Smooth muscle cell (in vitro differentiated cells): Measurements from ENCODE around the gene PPP1R14B. TPM values are rescaled to one million over a fixed set of nuclear protein-coding genes. Genes with fewer than 3 reads are reported as not detected.

Experiments
- DNase-seq: peaks from one replicate; lab custom pipeline; 2025; ENCODE audit not compliant: unreplicated experiment; lab: John Stamatoyannopoulos, UW
- H2AFZ ChIP-seq: fragments of 200-600 bp; sonication (generic); 2 replicates; pipeline ENCODE4 v1.6.0; 2016; ENCODE audit warnings: antibody characterized with exemption, low read depth, mild to moderate bottlenecking
- H3F3A ChIP-seq: fragments of 200-600 bp; sonication (generic); 2 replicates; pipeline ENCODE4 v1.6.0; 2017; ENCODE audit warnings: antibody characterized with exemption, low read depth
- H3K27ac ChIP-seq: fragments of 200-600 bp; sonication (generic); 2 replicates; pipeline ENCODE4 v1.5.1; 2016; ENCODE audit warnings: low read depth, mild to moderate bottlenecking
- H3K27me3 ChIP-seq: fragments of 200-600 bp; sonication (generic); 2 replicates; pipeline ENCODE4 v1.6.1; 2016; ENCODE audit warnings: low read depth, mild to moderate bottlenecking
- H3K36me3 ChIP-seq: fragments of 200-600 bp; sonication (generic); 2 replicates; pipeline ENCODE4 v1.5.1; 2016; ENCODE audit warnings: low read depth
- H3K4me1 ChIP-seq: fragments of 200-600 bp; sonication (generic); 2 replicates; pipeline ENCODE4 v1.5.1; 2016; ENCODE audit warnings: low read depth
- H3K4me2 ChIP-seq: fragments of 200-600 bp; sonication (generic); 2 replicates; pipeline ENCODE4 v1.6.0; 2016; ENCODE audit warnings: mild to moderate bottlenecking
- H3K4me3 ChIP-seq: fragments of 200-600 bp; sonication (generic); 2 replicates; pipeline ENCODE4 v1.5.1; 2016; ENCODE audit warnings: mild to moderate bottlenecking
- H3K79me2 ChIP-seq: fragments of 200-600 bp; sonication (generic); 2 replicates; pipeline ENCODE4 v1.6.0; 2016; ENCODE audit warnings: low read depth, mild to moderate bottlenecking
- H3K9ac ChIP-seq: fragments of 200-600 bp; sonication (generic); 2 replicates; pipeline ENCODE4 v1.6.0; 2016; ENCODE audit warnings: low read depth
- H3K9me3 ChIP-seq: fragments of 200-600 bp; sonication (generic); replicated peaks from 2 replicates; pipeline ENCODE4 v1.5.1; 2016; ENCODE audit warnings: low read depth
- H4K20me1 ChIP-seq: fragments of 200-600 bp; sonication (generic); 2 replicates; pipeline ENCODE4 v1.6.0; 2016; ENCODE audit warnings: low read depth
- CTCF ChIP-seq: fragments of 200-600 bp; sonication (generic); IDR thresholded peaks from 2 replicates; pipeline ENCODE4 v1.5.1; 2017; ENCODE audit warnings: borderline replicate concordance, mild to moderate bottlenecking, antibody characterized with exemption; ENCODE audit not compliant: insufficient read depth, poor library complexity, severe bottlenecking
- WGBS: methylation state at CpG from one replicate; pipeline ENCODE4 v1.1.7; 2016; ENCODE audit warnings: low lambda C conversion rate; 5-methylcytosine and 5-hydroxymethylcytosine counted together
- polyA plus RNA-seq: library from polyadenylated mRNA; unstranded; fragments of >200 nt; fragmentation: Nextera tagmentation; extraction: Ambion mirVana; gene quantifications from 2 replicates; pipeline ENCODE4 v1.2.1, GENCODE V29; 2016
- total RNA-seq: library from RNA; depleted of rRNA; stranded (reverse); fragments of >200 nt; gene quantifications from 2 replicates; pipeline ENCODE4 v1.2.3, GENCODE V29; 2014

Gene PPP1R14B
- total and polyA plus RNA-seq, 2 experiments from 2014 or later = 242 to 530 TPM

- Histone ChIP-seq H4K20me1 (peaks cover 4% of the 10 kb centered on the region), H3K4me1 (peaks cover 9% of the 10 kb centered on the region), H3K27me3 (no peaks in the 10 kb centered on the region), H3K9ac (peak within 1 kb of the TSS; percentile 50), H3K27ac (no peak within 1 kb of the TSS), H3K4me3 (peak within 1 kb of the TSS; percentile 72), H3K79me2 (peaks cover 6% of the 10 kb centered on the region), H2AFZ (no peak within 1 kb of the TSS), H3K36me3 (no peaks in the 10 kb centered on the region), H3F3A (peaks cover 10% of the 10 kb centered on the region), H3K4me2 (peak within 1 kb of the TSS; percentile 93), H3K9me3 (no peaks in the 10 kb centered on the region)
- TF ChIP-seq CTCF = no peak
- DNase-seq = peak; percentile 36
- WGBS = 7% methylated on average over 25 of the region's 62 CpGs
Observed at GRCh38 chr11:64233913-64234586, 12.7 kb downstream of the PPP1R14B start, which contains the start of gene VEGFB. VEGFB (plus strand) TSS chr11:64234584; CDS start chr11:64234834, 250 bp downstream.

GRCh38 chr11:64232967-64233315 is 13.8 kb downstream of the PPP1R14B start:
- WGBS = 98% methylated on average over 8 of the region's 8 CpGs
- no peak overlapping the region for H3K4me2 ChIP-seq

GRCh38 chr11:64232182-64232966 is 14.4 kb downstream of the PPP1R14B start:
- TF ChIP-seq CTCF = no peak
- Histone ChIP-seq H3K4me1 (peaks cover 10% of the 10 kb centered on the region), H3K9me3 (no peaks in the 10 kb centered on the region), H3K27me3 (no peaks in the 10 kb centered on the region), H4K20me1 (peaks cover 4% of the 10 kb centered on the region), H2AFZ (no peak overlapping the region), H3F3A (no peaks in the 10 kb centered on the region), H3K9ac (no peak overlapping the region), H3K36me3 (no peaks in the 10 kb centered on the region), H3K4me2 (no peak overlapping the region), H3K79me2 (peaks cover 9% of the 10 kb centered on the region), H3K27ac (no peak overlapping the region), H3K4me3 (no peak overlapping the region)
- DNase-seq = no peak
- WGBS = 92% methylated on average over 15 of the region's 15 CpGs

More at GRCh38 chr11:64232967-64233315, 13.8 kb downstream of the PPP1R14B start:
- Histone ChIP-seq H3K36me3 (no peaks in the 10 kb centered on the region), H3K9ac (no peak overlapping the region), H2AFZ (no peak overlapping the region), H3K27me3 (no peaks in the 10 kb centered on the region), H3K9me3 (no peaks in the 10 kb centered on the region), H3K27ac (no peak overlapping the region), H3K4me1 (peaks cover 9% of the 10 kb centered on the region), H3F3A (no peaks in the 10 kb centered on the region), H4K20me1 (peaks cover 4% of the 10 kb centered on the region), H3K4me3 (no peak overlapping the region), H3K79me2 (peaks cover 6% of the 10 kb centered on the region)
- no peak for DNase-seq
- TF ChIP-seq CTCF = no peak
